Measurements from ENCODE around the gene RYR1.

DNA sequence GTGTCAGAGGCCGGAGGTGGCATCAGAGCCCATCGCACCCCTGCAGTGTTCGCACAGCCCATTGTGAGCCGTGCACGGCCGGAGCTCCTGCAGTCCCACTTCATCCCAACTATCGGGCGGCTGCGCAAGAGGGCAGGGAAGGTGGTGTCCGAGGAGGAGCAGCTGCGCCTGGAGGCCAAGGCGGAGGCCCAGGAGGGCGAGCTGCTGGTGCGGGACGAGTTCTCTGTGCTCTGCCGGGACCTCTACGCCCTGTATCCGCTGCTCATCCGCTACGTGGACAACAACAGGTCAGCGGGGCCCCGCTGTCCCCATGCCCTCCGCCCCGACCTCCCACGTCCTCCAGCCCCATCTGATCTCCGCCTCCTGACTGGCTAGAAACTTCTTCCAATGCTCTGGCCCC lies 85.7 kb downstream of the RYR1 start:
- TF ChIP-seq, protein P1, sequence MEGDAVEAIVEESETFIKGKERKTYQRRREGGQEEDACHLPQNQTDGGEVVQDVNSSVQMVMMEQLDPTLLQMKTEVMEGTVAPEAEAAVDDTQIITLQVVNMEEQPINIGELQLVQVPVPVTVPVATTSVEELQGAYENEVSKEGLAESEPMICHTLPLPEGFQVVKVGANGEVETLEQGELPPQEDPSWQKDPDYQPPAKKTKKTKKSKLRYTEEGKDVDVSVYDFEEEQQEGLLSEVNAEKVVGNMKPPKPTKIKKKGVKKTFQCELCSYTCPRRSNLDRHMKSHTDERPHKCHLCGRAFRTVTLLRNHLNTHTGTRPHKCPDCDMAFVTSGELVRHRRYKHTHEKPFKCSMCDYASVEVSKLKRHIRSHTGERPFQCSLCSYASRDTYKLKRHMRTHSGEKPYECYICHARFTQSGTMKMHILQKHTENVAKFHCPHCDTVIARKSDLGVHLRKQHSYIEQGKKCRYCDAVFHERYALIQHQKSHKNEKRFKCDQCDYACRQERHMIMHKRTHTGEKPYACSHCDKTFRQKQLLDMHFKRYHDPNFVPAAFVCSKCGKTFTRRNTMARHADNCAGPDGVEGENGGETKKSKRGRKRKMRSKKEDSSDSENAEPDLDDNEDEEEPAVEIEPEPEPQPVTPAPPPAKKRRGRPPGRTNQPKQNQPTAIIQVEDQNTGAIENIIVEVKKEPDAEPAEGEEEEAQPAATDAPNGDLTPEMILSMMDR (IDR thresholded peaks at IDR 0.05), result no peak
- TF ChIP-seq POLR2A (IDR thresholded peaks at IDR 0.05) (no peak), POLR2AphosphoS5 (IDR thresholded peaks at IDR 0.05) (no peak), EP300 (IDR thresholded peaks at IDR 0.05) (no peak)

Measured in gastroesophageal sphincter (tissue), 3 donors.